Muscle of arm (tissue), 12 donors: Measurements from ENCODE around the gene PATZ1. TPM values are rescaled to one million over a fixed set of nuclear protein-coding genes. Genes with fewer than 3 reads are reported as not detected.
A peak's percentile ranks its signal among the peaks of the same experiment; 100 is the strongest.

Experiments used
- DNase-seq: peaks from one replicate; pipeline ENCODE4 v3.0.0-alpha.2; 2013
- polyA plus RNA-seq, 12 donors: library from polyadenylated mRNA; unstranded; fragments of 120-200 nt; gene quantifications; one replicate each; pipeline ENCODE4 v1.2.1, GENCODE V29; 2013; ENCODE audit not compliant: insufficient read length in 12 of 12

PATZ1 gene
- polyA plus RNA-seq, 12 donors: 19.9 to 30.4 (median 22.2) TPM; not detected in 1

- DNase-seq: peak; percentile 63
Observed at GRCh38 chr22:31344578-31345330, 1.4 kb downstream of the PATZ1 start.

GRCh38 chr22:31344256-31344577, 1.9 kb downstream of the PATZ1 start:
- DNase-seq: no peak

- DNase-seq: no peak
Observed at GRCh38 chr22:31343235-31344191, 2.6 kb downstream of the PATZ1 start.

- no peak for DNase-seq
Observed at GRCh38 chr22:31342389-31343140, 3.6 kb downstream of the PATZ1 start.

- no peak for DNase-seq
Observed at GRCh38 chr22:31341386-31342088, 4.6 kb downstream of the PATZ1 start.

GRCh38 chr22:31340765-31341247, 5.3 kb downstream of the PATZ1 start:
- DNase-seq: no peak

- DNase-seq: no peak
Observed at GRCh38 chr22:31340360-31340759, 5.8 kb downstream of the PATZ1 start.

GRCh38 chr22:31339148-31339832, 6.9 kb downstream of the PATZ1 start:
- no peak for DNase-seq

- DNase-seq: no peak
Observed at GRCh38 chr22:31337178-31337577, 9.0 kb downstream of the PATZ1 start.

- DNase-seq: no peak
Observed at GRCh38 chr22:31334329-31334728, 11.8 kb downstream of the PATZ1 start.

GRCh38 chr22:31333641-31334040, 12.5 kb downstream of the PATZ1 start:
- no peak for DNase-seq

- no peak for DNase-seq
Observed at GRCh38 chr22:31332886-31333285, 13.3 kb downstream of the PATZ1 start.

GRCh38 chr22:31332010-31332409, 14.1 kb downstream of the PATZ1 start:
- no peak for DNase-seq

- no peak for DNase-seq
Observed at GRCh38 chr22:31329453-31330215, 16.5 kb downstream of the PATZ1 start.

GRCh38 chr22:31329029-31329428, 17.1 kb downstream of the PATZ1 start:
- no peak for DNase-seq

GRCh38 chr22:31328544-31328960, 17.6 kb downstream of the PATZ1 start:
- no peak for DNase-seq

- DNase-seq: no peak
Observed at GRCh38 chr22:31327806-31328543, 18.2 kb downstream of the PATZ1 start.

- DNase-seq: no peak
Observed at GRCh38 chr22:31326877-31327276, 19.3 kb downstream of the PATZ1 start.
